ACC112 (cell line): ENCODE measurements around the gene ADCK2.

Experiments
- H2AFZ ChIP-seq: fragments of 200-600 bp; sonication (generic); one replicate; pipeline ENCODE4 v1.6.0; 2017; ENCODE audit warnings: antibody characterized with exemption, low read length; ENCODE audit not compliant: unreplicated experiment
- H3K27ac ChIP-seq: fragments of 200-600 bp; sonication (generic); 2 replicates; pipeline ENCODE4 v1.5.1; 2014; ENCODE audit warnings: low read depth, mild to moderate bottlenecking, antibody characterized with exemption, low read length, moderate library complexity
- H3K27me3 ChIP-seq: fragments of 200-600 bp; sonication (generic); 2 replicates; pipeline ENCODE4 v1.6.1; 2014; ENCODE audit warnings: mild to moderate bottlenecking, antibody characterized with exemption, low read length, moderate library complexity, mixed read lengths; ENCODE audit not compliant: insufficient read depth
- H3K36me3 ChIP-seq: fragments of 200-600 bp; sonication (generic); 2 replicates; pipeline ENCODE4 v1.6.1; 2016; ENCODE audit warnings: mild to moderate bottlenecking, antibody characterized with exemption, low read length, moderate library complexity, mixed read lengths; ENCODE audit not compliant: insufficient read depth
- H3K4me1 ChIP-seq: fragments of 200-600 bp; sonication (generic); one replicate; pipeline ENCODE4 v1.6.1; 2016; ENCODE audit warnings: low read length, mixed read lengths; ENCODE audit not compliant: insufficient read depth, unreplicated experiment, control insufficient read depth
- H3K4me3 ChIP-seq: fragments of 200-600 bp; sonication (generic); 2 replicates; pipeline ENCODE4 v1.5.1; 2014; ENCODE audit warnings: mild to moderate bottlenecking, low read depth, low read length
- H3K79me2 ChIP-seq: fragments of 200-600 bp; sonication (generic); one replicate; pipeline ENCODE4 v1.6.0; 2016; ENCODE audit warnings: low read length; ENCODE audit not compliant: control insufficient read depth, unreplicated experiment, insufficient read depth

Gene ADCK2

DNA sequence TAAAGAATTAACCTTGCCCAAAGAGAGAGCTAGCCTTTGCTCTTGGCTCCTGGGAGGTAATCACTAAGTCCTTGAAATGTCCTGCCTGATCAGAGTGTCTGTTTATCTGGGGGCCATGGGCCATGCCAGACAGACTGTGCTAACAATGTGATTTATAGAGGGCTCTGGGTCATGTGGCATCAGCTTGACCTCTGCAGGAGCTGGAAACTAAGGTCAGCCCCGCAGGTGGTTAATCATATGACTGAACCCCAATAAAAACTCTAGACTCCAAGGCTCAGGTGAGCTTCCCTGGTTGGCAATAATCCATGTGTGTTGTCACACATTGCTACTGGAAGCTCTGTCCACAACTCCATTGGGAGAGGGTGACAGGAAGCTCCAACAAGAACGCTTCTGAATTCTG is 71.3 kb downstream of the ADCK2 start:
- Histone ChIP-seq H3K4me3 (no peak overlapping the region), H3K79me2 (no peaks in the 10 kb centered on the region), H3K27ac (no peak overlapping the region), H2AFZ (no peak overlapping the region), H3K36me3 (peaks cover 8% of the 10 kb centered on the region; the same call in 1 of the 2 replicates), H3K4me1 (peaks cover 4% of the 10 kb centered on the region), H3K27me3 (no peaks in the 10 kb centered on the region)
